H9 (cell line): ENCODE measurements around the gene NTF3. TPM values are rescaled to one million over a fixed set of nuclear protein-coding genes. Genes with fewer than 3 reads are reported as not detected.

Experiments
- DNase-seq: peaks from one replicate; pipeline ENCODE4 v3.0.0-alpha.2; 2017
- H2AFZ ChIP-seq: one replicate; pipeline ENCODE4 v1.6.1; 2013; ENCODE audit warnings: mild to moderate bottlenecking, low read length, control low read depth, moderate library complexity
- H2AK5ac ChIP-seq: 2 replicates; pipeline ENCODE4 v1.6.1; 2013; ENCODE audit warnings: low read length, control low read depth, mixed read lengths; ENCODE audit not compliant: insufficient read length
- H2BK120ac ChIP-seq: one replicate; pipeline ENCODE4 v1.6.1; 2013; ENCODE audit warnings: low read depth, mild to moderate bottlenecking, low read length, control low read depth, inconsistent platforms; ENCODE audit not compliant: poor library complexity, severe bottlenecking
- H2BK12ac ChIP-seq: 2 replicates; pipeline ENCODE4 v1.6.1; 2013; ENCODE audit warnings: low read length, control low read depth, mixed read lengths, low read depth; ENCODE audit not compliant: insufficient read length
- H2BK15ac ChIP-seq: 2 replicates; pipeline ENCODE4 v1.6.1; 2013; ENCODE audit warnings: low read depth, low read length, control low read depth
- H2BK20ac ChIP-seq: one replicate; pipeline ENCODE4 v1.6.1; 2013; ENCODE audit warnings: low read depth, mild to moderate bottlenecking, low read length, control low read depth, inconsistent platforms; ENCODE audit not compliant: poor library complexity, severe bottlenecking
- H2BK5ac ChIP-seq: 2 replicates; pipeline ENCODE4 v1.6.1; 2013; ENCODE audit warnings: low read length, control low read depth, mixed read lengths; ENCODE audit not compliant: insufficient read length
- H3K14ac ChIP-seq: 2 replicates; pipeline ENCODE4 v1.6.1; 2013; ENCODE audit warnings: low read length, control low read depth; ENCODE audit not compliant: insufficient read depth
- H3K18ac ChIP-seq: 2 replicates; pipeline ENCODE4 v1.6.1; 2013; ENCODE audit warnings: low read depth, mild to moderate bottlenecking, mixed read lengths, low read length, control low read depth; ENCODE audit not compliant: insufficient read length
- H3K23ac ChIP-seq: 2 replicates; pipeline ENCODE4 v1.6.1; 2013; ENCODE audit warnings: low read length, control low read depth, mixed read lengths, low read depth; ENCODE audit not compliant: insufficient read length
- H3K23me2 ChIP-seq: 2 replicates; pipeline ENCODE4 v1.6.1; 2013; ENCODE audit warnings: low read depth, mild to moderate bottlenecking, mixed read lengths, low read length, control low read depth; ENCODE audit not compliant: insufficient read length, poor library complexity, severe bottlenecking
- H3K27ac ChIP-seq: 2 replicates; pipeline ENCODE4 v1.5.1; 2013; ENCODE audit warnings: low read length, control low read depth, mixed read lengths, low read depth; ENCODE audit not compliant: insufficient read length
- H3K27me3 ChIP-seq: 2 replicates; pipeline ENCODE4 v1.6.1; 2013; ENCODE audit warnings: low read length, control low read depth, inconsistent platforms; ENCODE audit not compliant: insufficient read depth
- H3K4ac ChIP-seq: 2 replicates; pipeline ENCODE4 v1.6.1; 2013; ENCODE audit warnings: low read depth, mild to moderate bottlenecking, control low read depth, inconsistent platforms, low read length, moderate library complexity
- H3K4me1 ChIP-seq: 2 replicates; pipeline ENCODE4 v1.6.1; 2013; ENCODE audit warnings: low read length, control low read depth, inconsistent platforms; ENCODE audit not compliant: insufficient read depth
- H3K4me2 ChIP-seq: 2 replicates; pipeline ENCODE4 v1.6.1; 2013; ENCODE audit warnings: low read length, control low read depth, mixed read lengths; ENCODE audit not compliant: insufficient read length, insufficient read depth
- H3K56ac ChIP-seq: 2 replicates; pipeline ENCODE4 v1.6.1; 2013; ENCODE audit warnings: low read depth, mild to moderate bottlenecking, mixed read lengths, low read length, control low read depth; ENCODE audit not compliant: insufficient read length
- H3K79me1 ChIP-seq: 2 replicates; pipeline ENCODE4 v1.6.1; 2013; ENCODE audit warnings: low read depth, mild to moderate bottlenecking, moderate library complexity, low read length, control low read depth, inconsistent platforms; ENCODE audit not compliant: insufficient read depth, poor library complexity, severe bottlenecking
- H3K79me2 ChIP-seq: 2 replicates; pipeline ENCODE4 v1.6.1; 2013; ENCODE audit warnings: low read length, control low read depth, inconsistent platforms; ENCODE audit not compliant: insufficient read depth
- H3K9ac ChIP-seq: 2 replicates; pipeline ENCODE4 v1.6.1; 2013; ENCODE audit warnings: low read length, control low read depth, mixed read lengths; ENCODE audit not compliant: insufficient read length; ENCODE audit errors: extremely low read depth
- H3K9me3 ChIP-seq: one replicate; pipeline ENCODE4 v1.6.1; 2013; ENCODE audit warnings: low read depth, low read length, inconsistent platforms; ENCODE audit not compliant: control insufficient read depth
- H3T11ph ChIP-seq: one replicate; pipeline ENCODE4 v1.6.1; 2013; ENCODE audit warnings: mild to moderate bottlenecking, low read length, control low read depth, inconsistent platforms
- H4K20me1 ChIP-seq: one replicate; pipeline ENCODE4 v1.6.1; 2013; ENCODE audit not compliant: control insufficient read depth, insufficient read length, insufficient read depth
- H4K5ac ChIP-seq: 2 replicates; pipeline ENCODE4 v1.6.1; 2013; ENCODE audit warnings: low read depth, mild to moderate bottlenecking, mixed read lengths, low read length, control low read depth; ENCODE audit not compliant: insufficient read length
- H4K8ac ChIP-seq: replicated peaks from 2 replicates; pipeline ENCODE4 v1.6.1; 2013; ENCODE audit warnings: low read length, control low read depth, mixed read lengths, low read depth; ENCODE audit not compliant: insufficient read length
- H4K91ac ChIP-seq: 2 replicates; pipeline ENCODE4 v1.6.1; 2013; ENCODE audit warnings: low read depth, mild to moderate bottlenecking, moderate library complexity, mixed read lengths, low read length, control low read depth; ENCODE audit not compliant: insufficient read length
- H3K27ac Mint-ChIP-seq, 3 experiments: 2 replicates in 2 of 3; 3 replicates in 1 of 3; pipeline ENCODE4 v1.8.0; 2020 to 2021; ENCODE audit warnings: mixed read lengths in 3 of 3, mild to moderate bottlenecking in 1 of 3, moderate library complexity in 1 of 3
- H3K27me3 Mint-ChIP-seq: 2 replicates; pipeline ENCODE4 v1.8.0; 2021; ENCODE audit warnings: low read depth, mild to moderate bottlenecking, moderate library complexity, mixed read lengths
- H3K36me3 Mint-ChIP-seq, 3 experiments: 2 replicates in 2 of 3; 3 replicates in 1 of 3; pipeline ENCODE4 v1.8.0; 2020 to 2021; ENCODE audit warnings: low read depth in 3 of 3, mixed read lengths in 3 of 3; ENCODE audit not compliant: insufficient read depth in 1 of 3
- H3K4me1 Mint-ChIP-seq, 2 experiments: 2 replicates each; pipeline ENCODE4 v1.8.0; 2020; ENCODE audit warnings: mixed read lengths in 2 of 2
- H3K4me3 Mint-ChIP-seq, 2 experiments: 2 replicates in 1 of 2; 3 replicates in 1 of 2; pipeline ENCODE4 v1.8.0; 2020 to 2021; ENCODE audit warnings: mild to moderate bottlenecking in 2 of 2, mixed read lengths in 2 of 2, moderate library complexity in 1 of 2
- H3K9me3 Mint-ChIP-seq, 2 experiments: 2 replicates in 1 of 2; 3 replicates in 1 of 2; pipeline ENCODE4 v1.8.0; 2020; ENCODE audit warnings: mild to moderate bottlenecking in 2 of 2, mixed read lengths in 2 of 2, moderate library complexity in 1 of 2
- WGBS: extraction: QIAGEN DNeasy Blood & Tissue Kit; methylation state at CpG from one replicate; pipeline ENCODE4 v1.1.7; 2013; ENCODE audit warnings: missing lambda C conversion rate, low lambda C conversion rate, mixed read lengths; ENCODE audit not compliant: insufficient read length; ENCODE audit errors: extremely low coverage; 5-methylcytosine and 5-hydroxymethylcytosine counted together
- total RNA-seq: library from RNA; stranded (reverse); gene quantifications from 2 replicates; pipeline ENCODE4 v1.2.1, GENCODE V29; 2021
- TF ChIP-seq, protein P1 (sequence below): fragments of 200-600 bp; sonication (generic); conservative IDR thresholded peaks from 3 replicates; pipeline ENCODE4 v1.8.0; 2021; ENCODE audit warnings: antibody characterized with exemption, mild to moderate bottlenecking

The NTF3 gene
- total RNA-seq, 1 experiment from 2014 or later = 0.48 TPM

DNA sequence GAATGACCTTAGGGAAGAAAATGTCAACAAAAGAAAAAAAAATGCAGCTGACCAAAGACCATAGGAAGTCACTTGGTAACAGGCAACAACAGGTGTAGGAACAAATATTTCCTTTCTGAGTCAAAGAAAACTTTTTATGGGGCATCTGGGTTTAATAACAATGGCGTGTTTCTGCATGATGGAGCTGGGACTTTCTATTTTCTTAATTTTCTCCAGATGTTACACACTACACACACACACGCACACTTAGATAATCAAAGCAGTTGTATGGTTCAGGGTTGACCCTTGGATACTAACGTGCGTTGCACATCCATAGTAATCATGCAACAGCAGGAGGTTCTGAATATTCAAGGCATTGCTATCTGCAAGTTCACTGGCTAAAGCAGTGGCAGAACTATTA lies 47.9 kb upstream of the NTF3 start:
- no peak overlapping the region for H3K4me3 Mint-ChIP-seq
- H3K4me1 Mint-ChIP-seq = peaks cover 8 to 9% of the 10 kb centered on the region in 2 experiments

More for the DNA sequence above, 47.9 kb upstream of the NTF3 start:
- no peaks in the 10 kb centered on the region for H3K79me1 ChIP-seq
- H2BK120ac ChIP-seq = no peak overlapping the region
- no peak overlapping the region for H3K14ac ChIP-seq
- TF ChIP-seq, protein P1, sequence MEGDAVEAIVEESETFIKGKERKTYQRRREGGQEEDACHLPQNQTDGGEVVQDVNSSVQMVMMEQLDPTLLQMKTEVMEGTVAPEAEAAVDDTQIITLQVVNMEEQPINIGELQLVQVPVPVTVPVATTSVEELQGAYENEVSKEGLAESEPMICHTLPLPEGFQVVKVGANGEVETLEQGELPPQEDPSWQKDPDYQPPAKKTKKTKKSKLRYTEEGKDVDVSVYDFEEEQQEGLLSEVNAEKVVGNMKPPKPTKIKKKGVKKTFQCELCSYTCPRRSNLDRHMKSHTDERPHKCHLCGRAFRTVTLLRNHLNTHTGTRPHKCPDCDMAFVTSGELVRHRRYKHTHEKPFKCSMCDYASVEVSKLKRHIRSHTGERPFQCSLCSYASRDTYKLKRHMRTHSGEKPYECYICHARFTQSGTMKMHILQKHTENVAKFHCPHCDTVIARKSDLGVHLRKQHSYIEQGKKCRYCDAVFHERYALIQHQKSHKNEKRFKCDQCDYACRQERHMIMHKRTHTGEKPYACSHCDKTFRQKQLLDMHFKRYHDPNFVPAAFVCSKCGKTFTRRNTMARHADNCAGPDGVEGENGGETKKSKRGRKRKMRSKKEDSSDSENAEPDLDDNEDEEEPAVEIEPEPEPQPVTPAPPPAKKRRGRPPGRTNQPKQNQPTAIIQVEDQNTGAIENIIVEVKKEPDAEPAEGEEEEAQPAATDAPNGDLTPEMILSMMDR = no peak
- no peak overlapping the region for H2AFZ ChIP-seq
- no peak for DNase-seq
- H3K23me2 ChIP-seq = no peaks in the 10 kb centered on the region
- no peaks in the 10 kb centered on the region for H3K9me3 Mint-ChIP-seq
- H3K23ac ChIP-seq = no peak overlapping the region
- WGBS = no CpG with 5 or more reads among the region's 4 CpGs
- H3K27me3 Mint-ChIP-seq = no peaks in the 10 kb centered on the region; the same call in 1 of the 2 replicates
- no peak overlapping the region for H2BK12ac ChIP-seq
- H2BK5ac ChIP-seq = no peak overlapping the region
- H3K4me2 ChIP-seq = peak overlapping the region; percentile 3
- H4K5ac ChIP-seq = no peak overlapping the region
- H3K27me3 ChIP-seq = no peaks in the 10 kb centered on the region
- no peak overlapping the region for H4K8ac ChIP-seq
- no peak overlapping the region for H3T11ph ChIP-seq
- no peak overlapping the region for H2BK20ac ChIP-seq
- H3K4me1 ChIP-seq = peaks cover 5% of the 10 kb centered on the region; the same call in 1 of the 2 replicates
- H2BK15ac ChIP-seq = no peak overlapping the region
- H3K27ac Mint-ChIP-seq = no peak overlapping the region
- H3K4ac ChIP-seq = no peak overlapping the region
- H3K18ac ChIP-seq = no peak overlapping the region
- no peaks in the 10 kb centered on the region for H3K36me3 Mint-ChIP-seq
- no peak overlapping the region for H3K27ac ChIP-seq
- no peak overlapping the region for H4K91ac ChIP-seq
- H3K9me3 ChIP-seq = no peaks in the 10 kb centered on the region
- H3K9ac ChIP-seq = no peak overlapping the region
- H3K56ac ChIP-seq = no peak overlapping the region
- no peak overlapping the region for H2AK5ac ChIP-seq
- H3K79me2 ChIP-seq = no peaks in the 10 kb centered on the region
- no peaks in the 10 kb centered on the region for H4K20me1 ChIP-seq
